CD14-positive monocyte (primary cell): ENCODE data around the gene PEX26. TPM values are rescaled to one million over a fixed set of nuclear protein-coding genes. Genes with fewer than 3 reads are reported as not detected.

ENCODE experiments used
- DNase-seq, 3 donors: peaks; one replicate each; pipeline ENCODE4 v3.0.0-alpha.2; 2011 to 2022
- H2AFZ ChIP-seq: 2 replicates; pipeline ENCODE4 v1.6.0; 2012; ENCODE audit warnings: mild to moderate bottlenecking, low read depth, low read length, inconsistent platforms; ENCODE audit not compliant: insufficient read depth, poor library complexity, severe bottlenecking
- H3K27ac ChIP-seq, 2 donors: 1 replicate in 1 of 2; 2 replicates in 1 of 2; pipeline ENCODE4 v1.5.1; 2012 to 2013; ENCODE audit warnings: low read length in 2 of 2, control low read depth in 1 of 2, inconsistent platforms in 1 of 2, low read depth in 1 of 2, mild to moderate bottlenecking in 1 of 2
- H3K27me3 ChIP-seq, 2 donors: one replicate each; pipeline versions ENCODE4 v1.6.0 to v1.6.1; 2011 to 2013; ENCODE audit warnings: low read length in 2 of 2; ENCODE audit not compliant: control insufficient read depth in 2 of 2, insufficient read depth in 2 of 2
- H3K36me3 ChIP-seq, 2 donors: replicated peaks in 1 of 2; 1 replicate in 1 of 2; 2 replicates in 1 of 2; pipeline versions ENCODE4 v1.5.1 to v1.6.1; 2012 to 2013; ENCODE audit warnings: low read length in 2 of 2, control low read depth in 1 of 2, inconsistent platforms in 1 of 2, mild to moderate bottlenecking in 1 of 2; ENCODE audit not compliant: insufficient read depth in 2 of 2, control insufficient read depth in 1 of 2
- H3K4me1 ChIP-seq, 2 donors: 1 replicate in 1 of 2; 2 replicates in 1 of 2; pipeline versions ENCODE4 v1.5.1 to v1.6.1; 2012 to 2013; ENCODE audit warnings: low read length in 2 of 2, control low read depth in 1 of 2, inconsistent platforms in 1 of 2, mild to moderate bottlenecking in 1 of 2, moderate library complexity in 1 of 2; ENCODE audit not compliant: insufficient read depth in 2 of 2, control insufficient read depth in 1 of 2
- H3K4me2 ChIP-seq: replicated peaks from 2 replicates; pipeline ENCODE3; 2012; ENCODE audit warnings: low read length, moderate library complexity, mild to moderate bottlenecking; ENCODE audit not compliant: poor library complexity, severe bottlenecking; ENCODE audit errors: extremely low read depth
- H3K4me3 ChIP-seq, 3 experiments: fragments of 200-600 bp in 1 of 3; sonication (generic) in 1 of 3; replicated peaks in 1 of 3; 1 replicate in 2 of 3; 2 replicates in 1 of 3; pipeline ENCODE4 v1.5.1; 2011 to 2013; ENCODE audit warnings: low read length in 3 of 3, mild to moderate bottlenecking in 3 of 3, control low read depth in 2 of 3, low read depth in 2 of 3, inconsistent platforms in 1 of 3, moderate library complexity in 1 of 3
- H3K79me2 ChIP-seq: 2 replicates; pipeline ENCODE4 v1.6.0; 2012; ENCODE audit warnings: mild to moderate bottlenecking, control low read depth, inconsistent platforms, low read length, moderate library complexity; ENCODE audit not compliant: insufficient read depth
- H3K9ac ChIP-seq: 2 replicates; pipeline ENCODE4 v1.6.0; 2017; ENCODE audit warnings: low read length, mild to moderate bottlenecking; ENCODE audit not compliant: insufficient read depth, poor library complexity, severe bottlenecking
- H3K9me3 ChIP-seq, 2 donors: replicated peaks in 1 of 2; 1 replicate in 1 of 2; 2 replicates in 1 of 2; pipeline versions ENCODE4 v1.5.1 to v1.6.1; 2012 to 2013; ENCODE audit warnings: low read length in 2 of 2, control low read depth in 1 of 2; ENCODE audit not compliant: control insufficient read depth in 1 of 2, insufficient read depth in 1 of 2
- H4K20me1 ChIP-seq: 2 replicates; pipeline ENCODE4 v1.6.0; 2012; ENCODE audit warnings: mild to moderate bottlenecking, low read length, control low read depth, moderate library complexity; ENCODE audit not compliant: insufficient read depth
- H3K27ac Mint-ChIP-seq, 7 donors: one replicate each; pipeline ENCODE4 v1.8.0; 2020; ENCODE audit warnings: mild to moderate bottlenecking in 7 of 7, mixed read lengths in 7 of 7, moderate library complexity in 6 of 7, inconsistent platforms in 2 of 7
- H3K27me3 Mint-ChIP-seq, 3 donors: one replicate each; pipeline ENCODE4 v1.8.0; 2021 to 2022; ENCODE audit warnings: low read depth in 3 of 3, mild to moderate bottlenecking in 3 of 3, mixed read lengths in 3 of 3, moderate library complexity in 3 of 3, inconsistent platforms in 1 of 3
- H3K36me3 Mint-ChIP-seq, 2 donors: one replicate each; pipeline ENCODE4 v1.8.0; 2020; ENCODE audit warnings: mixed read lengths in 2 of 2, inconsistent platforms in 1 of 2, mild to moderate bottlenecking in 1 of 2
- H3K4me1 Mint-ChIP-seq: one replicate; pipeline ENCODE4 v1.8.0; 2020; ENCODE audit warnings: mild to moderate bottlenecking, mixed read lengths
- H3K4me3 Mint-ChIP-seq, 2 donors: one replicate each; pipeline ENCODE4 v1.8.0; 2020; ENCODE audit warnings: mild to moderate bottlenecking in 2 of 2, mixed read lengths in 2 of 2, moderate library complexity in 1 of 2
- H3K9me3 Mint-ChIP-seq, 7 donors: one replicate each; pipeline ENCODE4 v1.8.0; 2020 to 2022; ENCODE audit warnings: mixed read lengths in 7 of 7, mild to moderate bottlenecking in 6 of 7, moderate library complexity in 6 of 7, inconsistent platforms in 2 of 7
- CTCF ChIP-seq: fragments of 200-600 bp; IDR thresholded peaks from one replicate; pipeline ENCODE4 v1.8.0; 2022; ENCODE audit warnings: antibody characterized with exemption, mild to moderate bottlenecking
- WGBS: methylation state at CpG from one replicate; pipeline ENCODE4 v1.1.5; 2013; ENCODE audit warnings: missing lambda C conversion rate; ENCODE audit not compliant: insufficient coverage; 5-methylcytosine and 5-hydroxymethylcytosine counted together
- intact Hi-C, 2 donors: fragments of 100-400 bp; cut with micrococcal nuclease; formaldehyde crosslinking; loops; one replicate each; pipeline versions ENCODE4 v1.15.0 to v1.15.1; 2023
- polyA plus RNA-seq, 3 donors: library from polyadenylated mRNA; depleted of rRNA in 1 of 3; unstranded in 2 of 3; stranded (reverse) in 1 of 3; fragments of 300-500 nt in 2 of 3; fragments of >200 nt in 1 of 3; fragmentation: Illumina TruSeq in 2 of 3; gene quantifications; 1 replicate in 2 of 3; 2 replicates in 1 of 3; pipeline ENCODE4 v1.2.3, GENCODE V29; 2012 to 2021

The PEX26 gene
- polyA plus RNA-seq, 3 donors: 3.4 to 8.6 (median 3.7) TPM

GRCh38 chr22:18077087-18077638 is 627 bp upstream of the PEX26 start:
- Mint-ChIP-seq H3K36me3 (peaks cover 23 to 27% of the 10 kb centered on the region in 2 donors), H3K4me3 (peak overlapping the region; percentile 94 to 98), H3K27me3 (peaks cover 0 to 2% (median under 1%) of the 10 kb centered on the region in 3 donors), H3K9me3 (peaks cover 0 to 3% (median 0%) of the 10 kb centered on the region in 7 donors), H3K4me1 (peaks cover 26% of the 10 kb centered on the region), H3K27ac (peak overlapping the region; percentile 95 to 98 (median 97))
- Histone ChIP-seq H3K79me2 (peaks cover 43% of the 10 kb centered on the region), H3K36me3 (peaks cover 22 to 31% of the 10 kb centered on the region in 2 donors), H4K20me1 (peaks cover under 1% of the 10 kb centered on the region), H2AFZ (peak overlapping the region; percentile 98), H3K4me2 (peak overlapping the region; percentile 99), H3K9ac (peak overlapping the region; percentile 85), H3K27me3 (no peaks in the 10 kb centered on the region), H3K4me1 (peaks cover 26 to 27% of the 10 kb centered on the region in 2 donors), H3K9me3 (no peaks in the 10 kb centered on the region), H3K4me3 (peak overlapping the region; percentile 59 to 100 (median 98)), H3K27ac (peak overlapping the region; percentile 55 to 99)
- TF ChIP-seq CTCF: no peak
- WGBS: 1% methylated on average over 10 of the region's 10 CpGs
- intact Hi-C loops: loop anchor here (2.0 to 10.0 kb wide), 5 partner anchors 246 to 1000 kb away; partner anchors contain the start of gene IL17RA (in 1 of the 2)
- DNase-seq: no peak

GRCh38 chr22:18078329-18079041 is 695 bp downstream of the PEX26 start:
- Histone ChIP-seq H3K27ac (peak overlapping the region; percentile 34 to 99), H3K4me3 (peak overlapping the region; percentile 59 to 100 (median 98)), H3K9me3 (no peaks in the 10 kb centered on the region), H4K20me1 (peaks cover 11% of the 10 kb centered on the region), H3K9ac (peak overlapping the region; percentile 85), H3K79me2 (peaks cover 49% of the 10 kb centered on the region), H3K36me3 (peaks cover 35 to 44% of the 10 kb centered on the region in 2 donors), H3K27me3 (no peaks in the 10 kb centered on the region), H3K4me1 (peaks cover 26 to 27% of the 10 kb centered on the region in 2 donors), H2AFZ (peak overlapping the region; percentile 98), H3K4me2 (peak overlapping the region; percentile 99)
- Mint-ChIP-seq H3K36me3 (peaks cover 36 to 40% of the 10 kb centered on the region in 2 donors), H3K27ac (peak overlapping the region; percentile 77 to 98 (median 96)), H3K9me3 (peaks cover 0 to 3% (median 0%) of the 10 kb centered on the region in 7 donors), H3K4me3 (peak overlapping the region; percentile 94 to 98), H3K27me3 (peaks cover 0 to 2% (median 0%) of the 10 kb centered on the region in 3 donors), H3K4me1 (peaks cover 26% of the 10 kb centered on the region)
- peak in 1 of 3 donors; percentile 14 for DNase-seq
- intact Hi-C loops: loop anchor here (5.0 to 10.0 kb wide), 4 partner anchors 334 to 1001 kb away; partner anchors contain the start of gene IL17RA (in 1 of the 2)
- TF ChIP-seq CTCF: no peak
- 2% methylated on average over 37 of the region's 45 CpGs for WGBS
